Adipocyte (in vitro differentiated cells): ENCODE data around the gene ADAMTS17.

ENCODE experiments used
- DNase-seq: peaks from one replicate; pipeline ENCODE4 v3.0.0-alpha.2; 2015; ENCODE audit warnings: low read depth
- H3K27me3 ChIP-seq: replicated peaks from 2 replicates; pipeline ENCODE4 v1.7.0; 2013; ENCODE audit warnings: mild to moderate bottlenecking, low read length, moderate library complexity; ENCODE audit not compliant: control insufficient read depth, insufficient read depth
- H3K36me3 ChIP-seq: 2 replicates; pipeline ENCODE4 v1.7.0; 2013; ENCODE audit warnings: low read length, mild to moderate bottlenecking, moderate library complexity; ENCODE audit not compliant: control insufficient read depth, insufficient read depth, severe bottlenecking
- H3K4me1 ChIP-seq: 2 replicates; pipeline ENCODE4 v1.7.0; 2013; ENCODE audit warnings: mild to moderate bottlenecking, low read length, moderate library complexity; ENCODE audit not compliant: control insufficient read depth, insufficient read depth
- H3K4me3 ChIP-seq: 2 replicates; pipeline ENCODE4 v1.7.0; 2013; ENCODE audit warnings: mild to moderate bottlenecking, low read length, moderate library complexity
- H3K9ac ChIP-seq: 2 replicates; pipeline ENCODE4 v1.7.0; 2013; ENCODE audit warnings: mild to moderate bottlenecking, low read length, moderate library complexity
- H3K9me3 ChIP-seq: 2 replicates; pipeline ENCODE4 v1.7.0; 2013; ENCODE audit warnings: mild to moderate bottlenecking, low read length, moderate library complexity; ENCODE audit not compliant: control insufficient read depth

ADAMTS17 gene

GRCh38 chr15:100147828-100148227 lies 193.9 kb downstream of the ADAMTS17 start:
- peaks cover 19% of the 10 kb centered on the region for H3K9me3 ChIP-seq
- H3K9ac ChIP-seq, result no peak overlapping the region
- peaks cover 22% of the 10 kb centered on the region for H3K27me3 ChIP-seq
- no peak overlapping the region for H3K4me3 ChIP-seq
- no peaks in the 10 kb centered on the region for H3K36me3 ChIP-seq
- DNase-seq, result no peak
- no peaks in the 10 kb centered on the region for H3K4me1 ChIP-seq

- Histone ChIP-seq H3K4me3 (no peak overlapping the region), H3K4me1 (no peaks in the 10 kb centered on the region), H3K9ac (no peak overlapping the region), H3K9me3 (peaks cover 9% of the 10 kb centered on the region), H3K36me3 (no peaks in the 10 kb centered on the region), H3K27me3 (peaks cover 11% of the 10 kb centered on the region)
- no peak for DNase-seq
Observed at GRCh38 chr15:100143378-100143777, 198.4 kb downstream of the ADAMTS17 start.

- H3K27me3 ChIP-seq, result peaks cover 16% of the 10 kb centered on the region
- no peaks in the 10 kb centered on the region for H3K36me3 ChIP-seq
- no peaks in the 10 kb centered on the region for H3K9me3 ChIP-seq
- no peaks in the 10 kb centered on the region for H3K4me1 ChIP-seq
- H3K9ac ChIP-seq, result no peak overlapping the region
- no peak for DNase-seq
- no peak overlapping the region for H3K4me3 ChIP-seq
Observed at GRCh38 chr15:100141311-100142001, 200.3 kb downstream of the ADAMTS17 start.

GRCh38 chr15:100140527-100141308 lies 201.1 kb downstream of the ADAMTS17 start:
- no peak overlapping the region for H3K4me3 ChIP-seq
- H3K9me3 ChIP-seq, result no peaks in the 10 kb centered on the region
- H3K27me3 ChIP-seq, result peaks cover 19% of the 10 kb centered on the region
- DNase-seq, result no peak
- H3K4me1 ChIP-seq, result no peaks in the 10 kb centered on the region
- no peaks in the 10 kb centered on the region for H3K36me3 ChIP-seq
- no peak overlapping the region for H3K9ac ChIP-seq

- peaks cover 11% of the 10 kb centered on the region for H3K27me3 ChIP-seq
- H3K4me3 ChIP-seq, result no peak overlapping the region
- no peak for DNase-seq
- H3K36me3 ChIP-seq, result no peaks in the 10 kb centered on the region
- no peaks in the 10 kb centered on the region for H3K4me1 ChIP-seq
- H3K9me3 ChIP-seq, result no peaks in the 10 kb centered on the region
- H3K9ac ChIP-seq, result no peak overlapping the region
Observed at GRCh38 chr15:100134586-100134985, 207.2 kb downstream of the ADAMTS17 start.

- no peaks in the 10 kb centered on the region for H3K36me3 ChIP-seq
- no peak overlapping the region for H3K4me3 ChIP-seq
- no peak for DNase-seq
- no peaks in the 10 kb centered on the region for H3K9me3 ChIP-seq
- no peaks in the 10 kb centered on the region for H3K4me1 ChIP-seq
- H3K27me3 ChIP-seq, result peaks cover 11% of the 10 kb centered on the region
- no peak overlapping the region for H3K9ac ChIP-seq
Observed at GRCh38 chr15:100134089-100134583, 207.6 kb downstream of the ADAMTS17 start.

GRCh38 chr15:100133001-100133400 lies 208.8 kb downstream of the ADAMTS17 start:
- Histone ChIP-seq H3K27me3 (peaks cover 11% of the 10 kb centered on the region), H3K36me3 (no peaks in the 10 kb centered on the region), H3K4me3 (no peak overlapping the region), H3K9ac (no peak overlapping the region), H3K9me3 (no peaks in the 10 kb centered on the region), H3K4me1 (no peaks in the 10 kb centered on the region)
- no peak for DNase-seq

GRCh38 chr15:100132309-100132708 lies 209.5 kb downstream of the ADAMTS17 start:
- no peaks in the 10 kb centered on the region for H3K36me3 ChIP-seq
- H3K9ac ChIP-seq, result no peak overlapping the region
- H3K4me1 ChIP-seq, result no peaks in the 10 kb centered on the region
- H3K27me3 ChIP-seq, result peaks cover 11% of the 10 kb centered on the region
- H3K4me3 ChIP-seq, result no peak overlapping the region
- H3K9me3 ChIP-seq, result no peaks in the 10 kb centered on the region
- DNase-seq, result no peak

GRCh38 chr15:100131321-100132224 lies 210.2 kb downstream of the ADAMTS17 start:
- Histone ChIP-seq H3K36me3 (no peaks in the 10 kb centered on the region), H3K27me3 (peaks cover 7% of the 10 kb centered on the region), H3K9me3 (no peaks in the 10 kb centered on the region), H3K4me1 (no peaks in the 10 kb centered on the region), H3K4me3 (no peak overlapping the region), H3K9ac (no peak overlapping the region)
- no peak for DNase-seq

- H3K9me3 ChIP-seq, result no peaks in the 10 kb centered on the region
- H3K36me3 ChIP-seq, result no peaks in the 10 kb centered on the region
- no peak for DNase-seq
- H3K9ac ChIP-seq, result no peak overlapping the region
- H3K27me3 ChIP-seq, result peaks cover 3% of the 10 kb centered on the region
- no peaks in the 10 kb centered on the region for H3K4me1 ChIP-seq
- no peak overlapping the region for H3K4me3 ChIP-seq
Observed at GRCh38 chr15:100129677-100130076, 212.1 kb downstream of the ADAMTS17 start.
